Fibroblast of villous mesenchyme (primary cell): ENCODE data around the gene SLC6A8. TPM values are rescaled to one million over a fixed set of nuclear protein-coding genes. Genes with fewer than 3 reads are reported as not detected.

Source experiments
- DNase-seq: peaks from one replicate; pipeline ENCODE4 v3.0.0-alpha.2; 2010; ENCODE audit warnings: low read depth
- H3K4me3 ChIP-seq: 2 replicates; pipeline ENCODE4 v1.5.1; 2011; ENCODE audit warnings: low read depth, mild to moderate bottlenecking, low read length
- total RNA-seq: library from RNA; depleted of rRNA; stranded (reverse); fragments of >200 nt; gene quantifications from 2 replicates; pipeline ENCODE4 v1.2.3, GENCODE V29; 2012
- TF ChIP-seq, protein P1 (sequence below): IDR thresholded peaks from 2 replicates; pipeline ENCODE4 v1.5.1; 2012; ENCODE audit warnings: low read depth, mild to moderate bottlenecking, low read length; ENCODE audit not compliant: insufficient read depth

The SLC6A8 gene
- total RNA-seq, 1 donor, result 9.1 TPM

DNA sequence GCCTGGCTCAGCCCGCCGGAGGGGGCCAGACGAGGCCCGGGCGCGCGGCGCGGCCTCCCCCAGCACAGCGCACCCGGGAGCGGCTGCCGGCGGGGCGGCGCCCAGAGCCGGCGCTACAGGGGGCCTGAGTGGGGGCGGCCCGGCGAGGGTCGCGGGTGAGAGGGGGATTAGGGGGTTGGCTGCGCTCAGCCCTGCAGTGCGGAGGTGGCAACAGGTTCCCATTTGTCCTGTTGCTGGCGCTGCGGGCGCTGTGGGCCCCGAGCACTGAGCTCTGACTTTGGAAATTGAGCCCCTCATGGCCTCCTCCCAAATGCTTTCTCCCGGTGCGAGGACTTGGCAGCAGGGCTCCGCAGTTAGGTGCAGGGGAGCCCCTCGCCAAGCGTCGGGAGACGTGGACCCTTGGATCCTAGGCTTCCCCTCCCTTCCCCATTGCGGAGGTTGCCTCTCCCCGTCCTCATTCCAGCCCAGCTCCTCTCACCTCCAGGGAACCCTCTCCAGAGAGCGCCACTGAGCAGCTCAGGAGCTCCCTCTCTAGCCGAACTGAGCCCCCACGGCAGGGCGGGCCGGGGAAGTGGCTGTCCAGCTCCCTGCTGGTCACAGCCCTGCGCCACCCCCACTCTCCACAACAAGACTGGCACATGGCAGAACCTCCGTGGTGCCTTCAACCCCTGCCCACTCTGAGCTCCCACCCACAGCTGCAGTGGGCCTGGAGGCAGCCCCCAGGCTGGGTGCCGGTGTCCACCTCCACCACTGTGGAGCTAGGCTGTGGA, 43.2 kb upstream of the SLC6A8 start:
- H3K4me3 ChIP-seq, result no peak overlapping the region

DNA sequence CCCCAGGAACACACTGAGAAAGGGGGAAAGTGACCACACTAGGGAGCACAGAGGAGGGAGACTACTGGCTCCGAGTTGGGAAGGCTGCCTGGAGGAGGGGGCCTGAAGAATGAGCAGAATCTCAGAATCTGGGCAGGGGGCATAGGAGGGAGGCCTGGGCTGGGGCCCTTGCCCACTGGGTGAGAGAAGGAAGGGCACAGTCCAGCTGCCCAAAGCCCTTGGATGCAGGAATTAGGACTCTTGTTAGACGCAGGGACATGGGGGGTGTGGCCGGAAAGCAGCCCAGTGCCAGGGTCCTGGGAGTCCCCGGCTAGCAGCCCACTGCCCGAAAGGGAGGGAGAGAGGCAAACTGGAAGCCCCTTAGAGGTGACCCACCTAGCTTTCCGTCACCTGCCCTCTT, 42.6 kb upstream of the SLC6A8 start:
- TF ChIP-seq, protein P1, sequence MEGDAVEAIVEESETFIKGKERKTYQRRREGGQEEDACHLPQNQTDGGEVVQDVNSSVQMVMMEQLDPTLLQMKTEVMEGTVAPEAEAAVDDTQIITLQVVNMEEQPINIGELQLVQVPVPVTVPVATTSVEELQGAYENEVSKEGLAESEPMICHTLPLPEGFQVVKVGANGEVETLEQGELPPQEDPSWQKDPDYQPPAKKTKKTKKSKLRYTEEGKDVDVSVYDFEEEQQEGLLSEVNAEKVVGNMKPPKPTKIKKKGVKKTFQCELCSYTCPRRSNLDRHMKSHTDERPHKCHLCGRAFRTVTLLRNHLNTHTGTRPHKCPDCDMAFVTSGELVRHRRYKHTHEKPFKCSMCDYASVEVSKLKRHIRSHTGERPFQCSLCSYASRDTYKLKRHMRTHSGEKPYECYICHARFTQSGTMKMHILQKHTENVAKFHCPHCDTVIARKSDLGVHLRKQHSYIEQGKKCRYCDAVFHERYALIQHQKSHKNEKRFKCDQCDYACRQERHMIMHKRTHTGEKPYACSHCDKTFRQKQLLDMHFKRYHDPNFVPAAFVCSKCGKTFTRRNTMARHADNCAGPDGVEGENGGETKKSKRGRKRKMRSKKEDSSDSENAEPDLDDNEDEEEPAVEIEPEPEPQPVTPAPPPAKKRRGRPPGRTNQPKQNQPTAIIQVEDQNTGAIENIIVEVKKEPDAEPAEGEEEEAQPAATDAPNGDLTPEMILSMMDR, result no peak
- H3K4me3 ChIP-seq, result no peak overlapping the region
- DNase-seq, result no peak

More for the DNA sequence above, 43.2 kb upstream of the SLC6A8 start:
- no peak for DNase-seq
- TF ChIP-seq, protein P1, result no peak

DNA sequence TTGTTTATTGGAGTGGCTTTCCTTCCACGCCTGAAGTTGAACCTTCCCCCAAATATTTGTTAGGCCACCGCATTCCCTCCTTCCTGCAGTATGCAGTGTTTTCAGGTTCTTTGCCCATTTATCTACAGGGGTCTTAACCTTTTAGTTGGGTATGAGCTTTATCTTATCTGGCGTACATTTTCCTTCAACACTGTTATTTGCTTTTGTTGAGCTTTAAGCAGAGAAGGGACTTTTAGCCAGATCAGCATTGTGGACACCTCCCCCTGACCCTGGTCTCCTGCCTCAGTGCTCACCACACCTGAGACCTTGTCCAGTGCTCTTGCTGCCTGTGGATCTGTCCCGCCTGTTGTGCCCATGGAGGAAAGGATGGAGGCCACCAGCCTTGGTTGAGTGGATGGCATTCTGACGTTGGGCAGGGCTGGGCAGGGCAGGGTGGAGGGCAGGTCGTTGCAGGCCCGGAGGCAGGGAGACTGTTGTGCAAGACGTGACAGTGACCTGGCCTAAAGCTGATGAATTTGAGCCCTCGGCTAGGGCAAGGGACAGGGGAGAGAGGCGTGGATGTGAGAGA, 41.7 kb upstream of the SLC6A8 start:
- TF ChIP-seq, protein P1, result no peak
- no peak overlapping the region for H3K4me3 ChIP-seq
- DNase-seq, result no peak

DNA sequence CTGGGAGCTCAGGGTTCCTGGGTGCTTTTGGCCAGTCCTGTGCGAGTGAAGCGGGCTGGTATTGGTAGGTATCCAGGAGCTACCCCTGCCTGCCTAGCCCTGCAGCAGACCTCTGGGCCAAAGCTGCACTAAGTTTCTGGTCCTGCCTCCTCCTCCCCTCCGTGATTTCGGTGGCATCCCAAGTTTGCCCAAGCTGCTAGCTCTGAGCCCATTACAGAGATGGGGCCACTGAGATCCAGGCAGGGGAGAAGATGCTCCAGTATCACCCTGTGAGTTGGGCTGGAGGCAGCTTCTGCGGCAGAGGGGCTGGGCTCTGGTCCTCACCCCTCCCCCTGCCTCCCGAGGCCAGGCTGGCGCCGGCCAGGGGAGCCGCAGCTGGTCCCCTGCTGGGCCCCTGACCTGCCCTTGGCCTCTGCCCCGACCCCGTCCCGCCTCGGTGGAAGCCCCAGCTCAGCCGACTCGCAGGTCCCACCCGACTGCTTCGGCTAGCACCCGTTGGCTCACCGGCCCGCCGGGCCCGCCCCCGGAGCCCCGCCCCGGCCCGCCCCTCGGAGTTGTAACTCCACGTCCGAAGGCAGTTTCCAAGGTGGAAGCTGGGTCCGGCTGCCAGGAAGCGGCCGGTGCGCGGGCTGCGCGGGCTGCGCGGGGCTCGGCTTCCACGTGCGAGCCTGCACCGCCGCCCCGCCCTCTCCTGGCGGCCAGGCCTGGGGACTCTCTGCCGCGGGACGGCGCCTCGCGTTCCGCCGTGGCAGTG, 40.9 kb upstream of the SLC6A8 start, which contains the start of gene DUSP9:
Gene DUSP9 (plus strand): TSS at position 584 of the 754 bp plus-strand sequence. CDS start 751 bp downstream, outside the sequence.
- H3K4me3 ChIP-seq, result peak within 1 kb of the TSS; percentile 12
- DNase-seq, result peak; percentile 30
- TF ChIP-seq, protein P1, result no peak

DNA sequence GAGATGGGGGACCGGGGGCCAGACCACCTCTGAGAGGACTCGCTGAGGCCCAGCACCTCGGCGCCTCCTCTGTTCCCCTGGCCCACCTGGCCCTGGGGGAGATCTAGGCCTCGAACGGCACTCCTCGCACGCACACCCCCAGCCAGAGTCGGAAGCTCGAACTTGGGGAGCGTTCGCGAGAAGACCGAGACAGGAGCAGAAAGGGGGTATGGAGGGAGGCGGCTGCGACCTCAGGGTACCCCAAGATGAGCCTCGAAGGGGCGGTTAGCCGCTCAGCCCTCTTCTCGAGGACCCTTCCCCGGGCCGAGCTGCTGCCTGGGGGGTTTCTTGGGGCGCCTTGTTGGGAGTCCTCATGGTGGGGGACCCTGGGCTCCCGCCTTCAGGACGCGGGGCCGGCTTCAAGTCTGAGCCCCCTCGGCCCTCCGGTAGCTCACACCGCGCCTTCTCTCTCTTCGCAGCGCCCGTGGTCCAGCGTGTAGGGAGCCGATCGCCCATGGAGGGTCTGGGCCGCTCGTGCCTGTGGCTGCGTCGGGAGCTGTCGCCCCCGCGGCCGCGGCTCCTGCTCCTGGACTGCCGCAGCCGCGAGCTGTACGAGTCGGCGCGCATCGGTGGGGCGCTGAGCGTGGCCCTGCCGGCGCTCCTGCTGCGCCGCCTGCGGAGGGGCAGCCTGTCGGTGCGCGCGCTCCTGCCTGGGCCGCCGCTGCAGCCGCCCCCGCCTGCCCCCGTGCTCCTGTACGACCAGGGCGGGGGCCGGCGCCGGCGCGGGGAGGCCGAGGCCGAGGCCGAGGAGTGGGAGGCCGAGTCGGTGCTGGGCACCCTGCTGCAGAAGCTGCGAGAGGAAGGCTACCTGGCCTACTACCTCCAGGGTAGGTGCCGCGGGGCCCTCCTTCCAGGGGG, 40.0 kb upstream of the SLC6A8 start:
- H3K4me3 ChIP-seq, result no peak overlapping the region
- no peak for DNase-seq
- TF ChIP-seq, protein P1, result no peak

DNA sequence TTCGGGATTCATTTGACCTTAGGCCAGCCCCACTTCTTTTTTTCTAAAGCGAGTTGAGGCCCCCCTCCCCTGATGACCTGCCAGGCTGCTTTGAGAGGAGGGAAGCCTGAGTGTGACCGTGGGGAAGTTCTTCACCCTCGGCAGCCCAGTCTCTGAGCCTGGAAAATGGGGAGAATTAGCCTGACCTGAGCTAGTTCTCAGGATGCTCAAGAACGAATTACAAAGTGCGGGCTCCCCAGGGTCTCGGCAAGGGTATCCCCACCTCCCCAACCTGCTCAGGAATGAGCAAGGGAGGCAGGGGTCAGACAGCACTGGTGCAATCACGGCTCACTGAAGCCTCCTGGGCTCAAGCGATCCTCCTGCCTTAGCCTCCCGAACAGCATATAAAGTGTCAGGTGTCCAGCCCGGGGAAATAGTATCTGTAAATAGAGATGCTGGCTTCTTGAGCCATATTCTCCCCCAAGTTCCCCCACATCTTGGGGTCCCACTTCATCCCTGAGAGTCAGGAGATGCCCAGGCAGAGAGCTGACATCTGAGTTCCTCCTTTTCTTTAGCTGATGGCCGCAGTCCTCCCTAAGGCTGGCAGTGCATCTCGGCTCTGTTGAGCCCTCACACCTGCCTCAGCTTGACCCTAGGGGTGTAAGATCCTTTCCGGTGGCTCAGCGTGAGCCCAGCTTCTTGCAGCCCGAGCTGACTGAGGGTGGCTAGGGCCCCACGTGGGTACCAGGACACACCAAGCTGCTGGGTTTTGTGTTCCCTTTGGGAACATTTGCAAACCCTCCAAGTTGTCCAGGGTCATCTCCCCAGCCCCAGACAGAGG, 39.2 kb upstream of the SLC6A8 start:
- no peak overlapping the region for H3K4me3 ChIP-seq
- DNase-seq, result no peak
- TF ChIP-seq, protein P1, result no peak
